ENCODE data around the gene CSF3R.
"Not testable (repeated sequence)": the region's sequence is repeated elsewhere in the genome, so short reads cannot be mapped to it uniquely, and the experiment has no call there.

CSF3R gene

DNA sequence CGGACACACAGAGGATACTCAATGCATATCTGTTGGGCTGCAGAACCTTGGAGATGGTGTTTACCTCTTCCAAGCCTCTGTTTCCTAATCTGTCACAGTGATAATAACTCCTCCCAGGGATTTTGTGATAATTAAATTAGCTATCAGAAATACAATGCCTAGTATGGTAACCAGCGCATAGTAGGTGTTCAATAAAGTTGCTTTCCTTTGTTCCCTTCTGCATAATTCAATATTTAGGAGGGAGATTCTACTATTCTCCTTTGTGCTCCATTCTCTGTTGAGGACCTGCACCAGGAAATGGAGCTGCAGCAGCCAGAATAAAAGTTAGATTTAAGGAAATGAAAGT lies 3.4 kb upstream of the CSF3R start:
- in situ Hi-C loops (cut with HindIII; ENCODE audit: low sequenced_read_pairs) = no loop called here

DNA sequence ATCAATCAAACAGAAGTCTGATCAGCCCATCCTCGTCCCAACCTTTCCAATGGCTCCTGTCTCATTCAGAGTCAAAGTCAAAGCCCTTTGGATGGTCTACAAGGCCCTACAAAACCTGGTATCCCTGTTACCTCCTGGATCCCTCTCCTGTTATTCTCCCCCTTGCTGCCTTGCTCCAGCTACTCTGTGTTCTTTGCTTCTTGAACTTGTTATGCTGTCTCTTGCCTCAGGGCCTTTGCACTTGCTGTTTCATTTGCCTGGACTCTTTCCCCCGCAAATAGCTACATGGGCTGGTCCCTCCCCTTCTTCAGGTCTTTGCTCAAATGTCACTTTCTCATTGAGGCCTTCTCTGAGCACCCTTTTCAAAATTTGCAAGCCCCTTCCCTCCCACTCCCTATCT lies 1.4 kb upstream of the CSF3R start:
- in situ Hi-C loops (cut with HindIII; ENCODE audit: low sequenced_read_pairs) = loop anchor here (5.0 kb wide), 1 partner anchor 48 kb away; no protein-coding TSS in a partner anchor

DNA sequence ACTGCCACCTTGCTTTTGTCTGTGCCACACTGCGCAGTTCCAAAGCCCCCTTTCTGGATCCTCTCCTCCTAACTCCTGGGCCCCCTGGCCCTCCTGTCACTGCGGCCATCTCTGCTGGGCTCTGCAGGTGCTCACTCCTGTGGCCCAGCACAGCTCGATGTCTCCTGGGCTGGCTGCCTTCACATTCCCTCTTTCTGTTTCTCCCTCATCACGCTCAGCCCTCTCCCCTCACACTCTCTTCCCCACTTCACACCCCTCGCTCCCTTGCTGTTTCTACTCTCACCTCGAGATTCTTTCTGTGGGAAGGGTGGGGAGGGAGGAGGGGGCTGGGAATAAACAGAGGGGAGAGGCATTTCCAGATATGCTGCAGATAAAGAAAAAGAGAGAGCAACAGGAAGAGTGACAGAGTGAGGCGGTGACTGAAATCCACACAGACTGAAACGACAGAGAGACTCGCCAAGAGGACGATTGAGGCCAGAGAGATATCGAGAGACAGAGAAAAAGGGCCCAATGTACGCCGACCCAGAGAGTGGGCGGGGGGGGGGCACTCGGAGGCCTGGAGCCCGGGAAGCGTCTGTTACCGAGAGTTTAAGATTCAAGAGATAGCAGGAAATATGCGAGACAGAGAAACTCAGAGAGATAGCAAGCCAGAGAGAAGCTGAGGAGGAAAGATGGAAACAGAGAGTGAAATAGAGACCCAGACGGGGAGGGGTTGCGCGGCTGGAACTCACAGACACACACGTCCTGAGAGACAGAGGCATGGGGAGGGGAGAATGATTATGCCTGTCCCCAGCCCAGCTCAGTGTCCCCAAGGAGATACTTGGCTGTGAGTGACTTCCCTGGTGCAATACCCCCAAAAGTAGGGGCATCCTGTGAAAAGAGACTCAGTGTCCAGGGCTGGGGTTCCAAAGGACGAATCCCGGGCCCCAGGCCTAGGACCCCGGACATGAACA lies 666 bp downstream of the CSF3R start:
- in situ Hi-C loops (cut with HindIII; ENCODE audit: low sequenced_read_pairs) = loop anchor here (5.0 kb wide), 1 partner anchor 50 kb away; no protein-coding TSS in a partner anchor

DNA sequence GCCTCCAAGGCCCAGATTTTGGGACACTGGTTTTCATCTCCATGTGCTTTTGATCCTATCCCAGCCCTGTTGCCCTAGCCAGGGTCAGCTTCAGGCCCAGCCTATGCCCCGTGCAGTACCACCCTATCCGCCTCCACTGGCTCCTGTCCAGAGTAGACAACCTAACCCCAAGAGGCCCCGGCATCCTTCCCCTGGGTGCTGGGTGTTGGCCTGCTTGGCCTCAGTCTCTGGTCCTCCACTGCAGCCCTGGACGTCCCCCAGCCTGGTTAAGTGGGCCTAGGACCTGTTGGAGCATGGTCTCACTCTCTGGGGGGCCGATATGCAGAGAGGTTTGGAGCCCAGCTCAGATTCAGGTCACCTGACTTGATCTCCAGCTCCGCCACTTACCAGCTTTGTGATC lies 1.6 kb downstream of the CSF3R start:
- in situ Hi-C loops (cut with HindIII; ENCODE audit: low sequenced_read_pairs) = loop anchor here (5.0 kb wide), 1 partner anchor 51 kb away; no protein-coding TSS in a partner anchor

DNA sequence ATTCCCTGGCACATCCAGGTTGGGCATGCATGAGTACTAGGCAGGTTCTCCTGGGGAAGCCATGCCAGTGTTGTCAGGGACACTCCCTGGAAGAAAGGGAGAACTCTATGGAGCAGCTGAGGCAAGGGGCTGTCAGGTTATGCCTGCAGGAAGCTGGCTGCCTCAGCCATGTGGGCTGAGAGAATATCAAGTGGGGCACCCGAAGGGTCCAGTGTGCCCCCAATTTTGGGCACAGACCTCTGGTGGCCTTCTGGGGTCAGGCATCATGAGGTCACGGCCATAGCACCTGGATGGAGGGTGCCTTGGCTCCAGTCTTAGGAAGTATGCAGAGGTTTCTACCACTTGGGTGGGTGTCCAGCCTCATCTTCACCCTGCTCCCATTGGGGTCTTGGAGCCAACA lies 2.6 kb downstream of the CSF3R start:
- in situ Hi-C loops (cut with HindIII; ENCODE audit: low sequenced_read_pairs) = loop anchor here (5.0 kb wide), 1 partner anchor 52 kb away; no protein-coding TSS in a partner anchor

DNA sequence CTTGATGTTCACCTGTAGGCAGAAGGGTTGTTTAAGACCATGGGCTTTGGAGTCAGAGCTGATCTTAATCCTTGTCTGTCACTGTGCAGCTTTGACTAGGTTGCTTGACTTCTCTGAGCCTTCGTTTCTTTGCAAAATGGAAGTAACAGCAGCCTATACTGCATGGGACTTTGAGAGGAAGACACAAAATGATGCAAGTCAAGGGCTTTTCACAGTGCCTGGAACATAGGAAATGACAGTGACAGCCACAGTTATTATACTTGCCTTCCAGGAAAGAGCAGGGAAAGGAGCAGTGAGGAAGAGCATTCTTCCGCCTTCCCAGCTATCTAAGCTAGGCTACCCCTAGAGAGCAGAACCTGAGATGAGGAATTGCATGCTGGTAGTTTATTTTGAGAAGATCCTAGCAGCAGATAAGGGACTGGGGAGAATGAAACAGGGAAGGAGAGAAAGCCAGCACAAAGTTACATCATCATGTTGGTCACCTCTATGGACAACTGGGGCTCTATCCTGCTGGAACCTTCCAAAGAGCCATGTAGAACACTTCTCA lies 3.1 kb downstream of the CSF3R start:
- in situ Hi-C loops (cut with HindIII; ENCODE audit: low sequenced_read_pairs) = loop anchor here (5.0 kb wide), 1 partner anchor 53 kb away; no protein-coding TSS in a partner anchor

DNA sequence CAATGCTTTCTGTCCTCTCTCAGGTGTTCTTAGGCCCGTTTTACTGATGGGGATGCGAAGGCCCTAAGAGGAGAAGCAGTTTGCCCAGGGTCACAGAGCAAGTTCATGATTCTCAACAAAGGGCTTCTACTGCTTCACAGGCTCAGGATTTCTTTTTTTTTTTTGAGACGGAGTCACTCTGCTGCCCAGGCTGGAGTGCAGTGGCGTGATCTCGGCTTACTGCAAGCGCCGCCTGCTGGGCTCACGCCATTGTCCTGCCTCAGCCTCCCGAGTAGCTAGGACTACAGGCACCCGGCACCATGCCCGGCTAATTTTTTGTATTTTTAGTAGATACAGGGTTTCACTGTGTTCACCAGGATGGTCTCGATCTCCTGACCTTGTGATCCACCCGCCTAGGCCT lies 5.1 kb downstream of the CSF3R start:
- in situ Hi-C loops (cut with HindIII; ENCODE audit: low sequenced_read_pairs) = not testable (repeated sequence)

DNA sequence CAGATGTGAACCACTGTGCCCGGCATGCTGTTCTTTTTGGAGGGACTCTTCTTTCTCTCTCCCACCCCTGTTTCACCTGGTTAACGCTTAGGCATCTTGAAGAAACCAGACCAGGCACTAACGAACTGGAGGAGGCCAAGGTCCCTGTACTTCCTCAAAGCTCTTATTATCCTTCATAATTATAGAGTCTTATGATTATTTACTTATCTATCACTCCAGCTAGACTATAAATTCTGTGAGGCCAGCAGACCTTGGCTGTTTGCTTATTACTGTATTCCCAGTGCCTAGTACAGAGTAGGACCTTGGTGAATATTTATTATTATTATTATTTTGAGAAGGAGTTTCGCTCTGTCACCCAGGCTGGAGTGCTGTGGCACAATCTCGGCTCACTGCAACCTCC lies 5.8 kb downstream of the CSF3R start:
- in situ Hi-C loops (cut with HindIII; ENCODE audit: low sequenced_read_pairs) = no loop called here

DNA sequence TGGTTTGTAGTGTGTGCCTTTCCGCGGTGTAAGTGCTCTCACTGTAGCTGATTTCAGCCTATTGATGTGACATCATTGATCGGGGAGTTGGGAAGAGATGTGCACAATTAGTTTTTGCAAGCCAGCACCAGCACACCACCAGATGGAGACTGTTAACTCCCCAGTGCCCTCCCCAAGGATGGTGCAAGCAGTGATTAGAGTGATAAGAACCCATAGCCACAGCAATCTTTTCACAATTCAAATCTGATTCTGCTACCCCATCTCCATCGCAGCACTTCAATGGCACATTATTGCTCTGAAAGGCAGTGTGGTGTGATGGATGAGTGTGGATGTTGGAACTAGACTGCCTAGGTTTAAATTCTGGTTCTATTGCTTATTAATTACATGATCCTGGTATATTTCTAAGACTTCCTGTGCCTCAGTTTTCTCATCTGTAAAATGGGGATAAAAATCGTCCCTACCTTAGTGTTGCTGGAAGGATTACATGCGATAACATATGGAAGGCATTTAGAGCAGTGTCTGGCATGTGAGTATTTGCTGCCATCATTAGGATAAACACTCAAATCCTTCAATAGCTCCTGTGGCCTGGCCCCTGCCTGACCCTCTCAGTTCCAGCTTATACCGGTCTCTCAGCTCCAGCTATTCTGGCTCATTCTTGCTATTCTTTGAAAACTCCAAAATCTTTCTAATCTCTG lies 6.7 kb downstream of the CSF3R start:
- in situ Hi-C loops (cut with HindIII; ENCODE audit: low sequenced_read_pairs) = no loop called here

DNA sequence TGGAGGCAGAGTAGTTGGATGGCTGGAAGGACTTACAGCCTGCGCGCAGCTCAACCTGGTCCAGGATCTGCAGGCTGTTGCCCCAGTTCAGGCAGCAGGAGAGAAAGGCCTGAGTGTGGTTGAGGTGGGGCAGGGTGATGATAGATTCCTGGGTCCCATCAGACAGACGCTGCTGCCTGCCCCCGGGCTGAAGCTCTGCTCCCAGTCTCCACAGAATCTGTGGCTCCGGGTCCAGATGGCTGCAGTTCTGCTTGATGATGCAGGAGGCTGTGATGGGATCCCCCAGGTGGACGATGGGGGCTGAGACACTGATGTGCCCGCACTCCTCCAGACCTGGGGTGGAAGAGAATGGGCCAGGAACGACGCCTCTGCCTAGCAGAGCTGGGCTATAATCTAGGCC lies 7.4 kb downstream of the CSF3R start:
- in situ Hi-C loops (cut with HindIII; ENCODE audit: low sequenced_read_pairs) = no loop called here

DNA sequence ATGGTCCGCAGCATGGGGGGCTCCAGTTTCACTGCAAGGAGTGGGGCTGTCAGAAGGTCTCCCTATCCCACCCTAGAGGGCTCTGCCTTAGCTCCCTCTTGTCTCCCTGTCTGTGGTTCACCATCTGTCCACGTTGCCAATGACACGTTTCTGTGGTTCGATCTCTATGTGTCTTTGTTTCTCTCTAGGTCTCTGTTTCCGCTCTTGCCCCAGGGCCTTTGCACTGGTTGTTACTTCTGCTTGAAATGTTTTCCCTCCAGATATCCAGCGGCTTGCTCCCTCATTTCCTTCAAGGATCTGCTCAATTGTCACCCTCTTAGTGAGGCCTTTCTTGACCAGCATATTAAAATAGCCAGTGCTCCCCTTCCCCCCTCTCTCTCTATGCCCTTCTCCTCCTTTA lies 10.1 kb downstream of the CSF3R start:
- in situ Hi-C loops (cut with HindIII; ENCODE audit: low sequenced_read_pairs) = no loop called here

DNA sequence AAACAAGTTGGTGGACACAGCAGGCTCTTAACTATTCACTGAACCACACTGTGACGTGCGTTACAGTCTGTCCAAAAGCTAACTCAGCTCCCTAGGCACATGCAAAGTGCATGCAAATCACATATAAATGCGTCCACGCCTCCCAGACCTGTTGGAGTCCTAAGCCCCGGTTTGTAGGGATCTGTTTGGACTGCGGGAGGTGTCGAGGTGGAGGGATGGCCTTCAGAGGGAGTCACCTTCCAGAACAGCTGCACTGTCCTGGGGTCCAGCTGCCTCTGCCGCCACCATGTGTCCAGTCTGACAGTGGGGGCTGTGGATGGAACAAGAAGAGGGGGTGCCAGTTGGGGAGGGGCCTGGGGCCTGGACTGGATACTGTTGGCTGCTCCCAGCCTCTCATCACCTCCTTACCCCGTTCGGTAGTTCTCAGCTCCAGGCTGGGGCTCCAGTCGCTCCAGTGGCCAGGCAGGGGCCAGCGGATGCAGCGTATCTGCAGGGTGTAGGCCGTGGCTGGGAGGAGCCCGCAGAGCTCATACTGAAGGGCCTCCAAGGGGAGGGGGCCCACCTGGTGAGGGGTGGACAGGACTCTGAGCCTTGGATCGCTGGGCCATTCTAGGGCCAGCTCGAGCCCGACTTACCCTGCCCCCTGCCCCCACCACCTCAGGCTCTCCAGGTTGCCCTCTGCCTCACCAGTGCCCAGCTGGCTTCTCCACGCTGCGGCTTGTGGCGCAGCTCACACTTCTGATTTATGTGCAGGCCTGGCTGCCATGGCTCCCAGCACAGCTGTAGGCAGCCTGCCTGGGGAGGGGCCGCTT lies 10.7 kb downstream of the CSF3R start:
- in situ Hi-C loops (cut with HindIII; ENCODE audit: low sequenced_read_pairs) = no loop called here

DNA sequence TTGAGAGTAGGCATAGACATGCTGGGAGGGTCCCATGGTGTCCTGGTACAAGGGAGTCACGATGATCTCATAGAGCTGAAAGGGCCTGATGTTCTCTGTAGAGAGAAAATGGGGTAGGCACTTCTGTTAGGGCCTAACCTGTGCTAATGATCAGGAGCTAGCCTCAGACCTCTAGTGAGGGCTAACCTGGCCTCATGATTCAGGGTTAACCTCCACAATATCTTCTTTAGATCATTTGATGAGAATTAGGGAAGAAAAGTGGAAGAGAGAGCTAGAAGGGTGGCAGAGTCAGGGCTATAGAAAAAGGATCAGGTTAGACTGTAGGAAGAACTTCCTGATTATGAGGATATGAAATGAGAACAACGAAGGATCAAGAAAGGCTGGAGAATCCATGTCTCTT lies 13.6 kb downstream of the CSF3R start:
- in situ Hi-C loops (cut with HindIII; ENCODE audit: low sequenced_read_pairs) = no loop called here

DNA sequence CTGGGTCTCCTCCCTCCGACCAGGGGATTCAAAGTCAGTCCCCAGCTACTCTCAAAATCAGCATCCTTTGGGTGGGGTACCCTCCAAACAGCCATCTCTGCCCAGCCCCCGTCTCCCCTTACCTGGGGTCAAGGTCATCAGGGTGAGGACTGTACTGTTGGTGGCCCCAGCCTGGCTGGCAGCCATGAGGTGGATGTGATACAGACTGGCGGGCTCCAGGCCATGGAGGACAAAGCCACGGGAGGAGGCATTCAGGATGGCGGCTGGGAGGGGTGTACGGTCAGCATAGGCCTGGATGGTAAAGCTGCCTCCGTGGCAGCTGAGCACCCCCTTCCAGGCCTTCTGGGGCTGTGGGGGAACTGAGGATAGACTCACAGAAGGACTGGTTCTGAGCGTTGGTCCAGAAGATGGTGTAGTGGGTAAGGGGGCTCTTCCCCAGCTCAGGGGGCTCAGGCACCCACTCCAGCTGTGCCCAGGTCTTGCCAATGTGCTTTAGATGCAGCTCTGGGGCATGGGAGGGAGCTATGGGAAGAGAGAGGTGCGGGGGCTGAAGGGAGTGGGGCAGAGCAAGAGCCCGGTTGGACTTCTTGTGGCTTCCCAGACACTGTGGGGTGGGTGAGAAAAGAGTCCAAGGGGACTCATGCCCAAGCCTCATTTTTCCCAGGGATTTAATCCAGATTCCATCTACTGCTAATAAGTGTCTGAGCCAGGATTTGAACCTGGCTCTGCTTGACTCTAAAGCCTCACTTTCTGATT lies 14.8 kb downstream of the CSF3R start:
- in situ Hi-C loops (cut with HindIII; ENCODE audit: low sequenced_read_pairs) = no loop called here

DNA sequence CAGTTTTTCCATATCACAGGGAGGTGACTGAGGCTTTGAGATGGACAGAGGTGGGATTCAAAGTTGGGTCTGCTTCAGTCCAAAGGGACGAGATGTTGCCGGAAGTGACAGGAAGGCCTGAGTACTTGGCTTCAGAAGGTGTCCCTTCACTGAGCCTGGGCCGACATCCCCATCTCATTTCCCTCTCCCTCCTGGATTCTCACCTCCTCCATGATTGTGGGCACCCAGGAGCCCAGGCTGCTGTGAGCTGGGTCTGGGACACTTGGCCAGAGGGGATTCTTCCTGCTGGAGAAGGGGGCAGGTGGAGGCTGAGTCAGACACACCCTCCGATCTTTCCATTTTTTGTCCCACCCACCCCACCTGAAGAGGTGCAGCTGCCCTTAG lies 15.7 kb downstream of the CSF3R start:
- in situ Hi-C loops (cut with HindIII; ENCODE audit: low sequenced_read_pairs) = no loop called here

DNA sequence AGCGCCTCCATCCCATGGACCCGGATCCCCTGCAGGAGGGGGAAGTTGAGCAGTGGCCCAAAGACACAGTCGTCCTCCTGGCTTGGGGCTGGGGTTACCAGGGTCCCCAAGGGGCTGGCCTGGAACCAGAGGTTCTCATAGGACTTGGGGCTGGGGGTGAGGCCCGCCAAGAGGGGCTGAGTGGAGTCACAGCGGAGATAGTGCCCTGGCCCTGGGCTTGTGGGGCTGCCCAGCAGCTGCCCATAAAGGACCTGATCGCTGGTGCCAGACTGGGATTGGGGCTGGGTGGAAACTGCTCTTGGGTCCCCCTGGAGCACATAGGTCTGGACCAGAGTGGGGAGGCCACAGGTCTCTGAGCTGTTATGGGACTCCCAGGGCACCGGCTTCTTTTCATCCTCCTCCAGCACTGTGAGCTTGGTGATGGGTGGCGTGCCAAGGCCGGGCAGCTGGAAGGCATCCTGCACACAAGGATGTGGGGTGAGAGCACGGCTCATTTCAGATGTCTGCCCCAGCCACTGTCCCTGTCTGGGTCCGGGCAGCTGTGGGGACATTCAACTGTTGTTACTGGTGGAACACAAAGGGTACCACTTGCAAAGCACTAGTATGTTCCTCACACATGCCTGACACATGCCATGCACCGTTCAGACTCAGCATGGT lies 16.2 kb downstream of the CSF3R start:
- in situ Hi-C loops (cut with HindIII; ENCODE audit: low sequenced_read_pairs) = no loop called here

DNA sequence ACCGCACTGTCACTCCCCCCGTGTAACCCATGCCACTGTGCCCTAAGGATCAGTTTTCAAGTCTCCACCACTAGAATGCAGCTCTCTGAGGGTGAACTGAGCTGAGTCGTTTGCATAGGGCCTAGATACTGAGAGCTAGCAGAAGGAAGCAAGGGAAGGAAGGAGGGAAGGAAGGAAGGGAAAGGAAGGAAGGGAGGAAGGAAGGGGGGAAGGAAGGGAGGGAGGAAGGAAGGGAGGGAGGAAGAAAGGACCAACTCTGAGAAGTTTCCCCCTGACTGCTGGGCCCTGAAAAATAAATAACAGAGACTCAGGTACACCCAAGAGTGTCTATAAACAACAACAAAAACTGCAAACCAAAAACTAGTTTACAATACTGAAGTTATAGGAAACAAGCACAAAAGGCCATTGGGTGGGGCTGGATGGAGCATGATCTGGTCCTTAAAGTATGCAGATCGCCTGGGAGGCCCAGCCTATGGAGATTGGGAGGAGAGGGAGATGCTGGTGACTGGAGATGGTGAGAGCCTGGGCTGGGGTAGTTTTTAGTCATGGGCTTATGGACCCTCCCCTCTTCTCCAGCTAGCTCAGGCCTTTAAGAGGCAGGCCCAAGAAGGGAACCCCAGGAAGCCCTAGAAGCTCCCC lies 16.9 kb downstream of the CSF3R start:
- in situ Hi-C loops (cut with HindIII; ENCODE audit: low sequenced_read_pairs) = no loop called here

DNA sequence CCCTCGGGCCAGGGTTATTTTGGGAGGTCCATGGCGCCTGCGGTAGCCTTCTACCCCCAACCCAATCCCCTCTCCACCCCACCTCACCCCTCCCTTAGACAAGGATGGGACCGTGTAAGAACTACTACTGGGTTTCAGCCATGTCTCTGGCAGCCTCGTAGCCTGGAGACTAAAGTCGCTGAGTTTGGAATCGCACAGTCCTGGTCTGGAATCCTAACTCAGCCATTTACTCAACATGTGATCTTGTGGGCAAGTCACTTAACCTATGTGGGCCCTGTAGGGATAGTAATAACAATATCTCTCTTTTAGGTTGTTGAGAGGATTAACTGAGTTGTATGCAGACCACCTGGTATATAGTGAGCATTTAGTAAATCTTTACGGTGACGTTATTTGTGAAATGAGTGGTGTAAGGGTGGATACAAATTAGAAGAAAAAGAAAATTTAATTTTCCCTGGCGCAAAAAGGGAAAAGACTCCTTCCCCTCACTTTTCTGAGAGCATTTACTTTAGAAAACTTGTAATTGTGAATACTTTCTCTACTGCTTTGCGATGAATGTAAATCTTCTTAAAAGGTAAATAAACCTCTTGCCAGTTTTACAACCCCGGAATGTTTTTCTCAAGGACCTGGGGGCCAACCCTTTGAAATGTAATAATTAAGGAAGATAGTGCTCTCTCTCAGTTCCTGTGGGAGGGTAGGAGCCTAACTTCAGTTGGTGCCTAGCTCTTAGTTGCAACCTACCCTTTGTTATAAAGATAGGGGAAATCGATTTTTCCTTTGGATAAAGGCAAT lies 17.9 kb downstream of the CSF3R start:
- in situ Hi-C loops (cut with HindIII; ENCODE audit: low sequenced_read_pairs) = no loop called here
